HG03571 (cell line): ENCODE results near the gene RIN1.

ENCODE experiments used
- ATAC-seq: cut with Tn5 transposase; IDR thresholded peaks from one replicate; pipeline ENCODE4 v1.9.1; 2021; ENCODE audit not compliant: unreplicated experiment

RIN1 gene

GRCh38 chr11:66335531-66336233, 552 bp downstream of the RIN1 start:
- no peak for ATAC-seq

- ATAC-seq, result no peak
These were observed 1.4 kb downstream of the RIN1 start for GRCh38 chr11:66334605-66335442.

GRCh38 chr11:66333896-66334604, 2.2 kb downstream of the RIN1 start:
- no peak for ATAC-seq

DNA sequence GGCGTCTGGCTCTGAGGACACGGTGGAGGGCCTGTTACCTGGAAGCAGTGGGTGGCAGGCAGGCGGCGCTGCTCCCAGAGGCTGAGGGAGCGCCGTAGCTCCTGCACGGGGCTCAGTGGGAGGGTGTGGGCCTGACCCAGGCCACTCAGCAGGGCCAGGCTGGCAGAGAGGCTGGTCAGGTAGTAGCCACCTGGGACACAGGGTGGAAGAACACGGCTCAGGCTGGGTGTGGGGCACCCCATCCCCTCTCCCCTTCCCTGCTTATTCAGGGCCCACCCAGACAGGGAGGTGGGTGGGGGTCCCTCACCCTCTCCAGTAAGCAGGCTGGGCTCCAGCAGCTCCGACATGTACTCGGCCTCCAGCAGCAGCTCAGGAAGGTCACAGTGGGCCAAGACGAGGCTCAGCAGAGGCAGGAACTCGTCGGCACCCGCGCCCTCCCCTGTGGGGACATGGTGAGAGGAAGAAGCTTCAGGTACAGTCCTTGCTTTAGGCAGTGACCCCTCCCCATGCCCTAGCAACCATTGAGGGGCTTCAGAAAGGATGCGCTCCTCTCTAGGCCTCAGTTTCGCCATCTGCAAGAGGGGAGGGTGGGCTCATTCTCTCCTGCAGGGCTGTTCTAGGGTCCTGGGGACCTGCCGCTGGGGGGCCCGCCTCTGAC, 2.9 kb downstream of the RIN1 start:
- no peak for ATAC-seq

- ATAC-seq, result no peak
These were observed 3.6 kb downstream of the RIN1 start for GRCh38 chr11:66332371-66333219.

- no peak for ATAC-seq
These were observed 4.5 kb downstream of the RIN1 start for GRCh38 chr11:66331542-66332370.

DNA sequence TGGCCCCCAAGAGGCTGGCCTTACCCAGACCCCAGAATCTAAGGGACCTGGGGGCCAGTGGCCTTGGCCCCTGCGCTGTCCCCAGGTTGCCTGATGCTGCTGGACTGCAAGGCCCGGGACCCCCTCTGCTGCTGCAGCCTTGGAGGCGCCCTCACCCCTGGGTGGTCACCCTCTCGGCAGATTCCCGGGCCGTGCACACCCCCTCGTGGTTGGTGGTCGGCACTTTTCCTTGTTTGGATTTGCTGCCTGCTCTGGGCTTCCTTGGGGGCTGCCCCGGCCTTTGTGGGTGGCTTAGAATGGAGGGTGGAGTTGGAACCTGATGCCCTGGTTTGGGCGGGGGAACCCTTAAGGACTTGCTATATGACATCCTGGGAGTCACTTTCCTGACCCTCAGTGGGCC, 5.3 kb downstream of the RIN1 start:
- no peak for ATAC-seq

GRCh38 chr11:66329165-66329673, 7.0 kb downstream of the RIN1 start:
- no peak for ATAC-seq

DNA sequence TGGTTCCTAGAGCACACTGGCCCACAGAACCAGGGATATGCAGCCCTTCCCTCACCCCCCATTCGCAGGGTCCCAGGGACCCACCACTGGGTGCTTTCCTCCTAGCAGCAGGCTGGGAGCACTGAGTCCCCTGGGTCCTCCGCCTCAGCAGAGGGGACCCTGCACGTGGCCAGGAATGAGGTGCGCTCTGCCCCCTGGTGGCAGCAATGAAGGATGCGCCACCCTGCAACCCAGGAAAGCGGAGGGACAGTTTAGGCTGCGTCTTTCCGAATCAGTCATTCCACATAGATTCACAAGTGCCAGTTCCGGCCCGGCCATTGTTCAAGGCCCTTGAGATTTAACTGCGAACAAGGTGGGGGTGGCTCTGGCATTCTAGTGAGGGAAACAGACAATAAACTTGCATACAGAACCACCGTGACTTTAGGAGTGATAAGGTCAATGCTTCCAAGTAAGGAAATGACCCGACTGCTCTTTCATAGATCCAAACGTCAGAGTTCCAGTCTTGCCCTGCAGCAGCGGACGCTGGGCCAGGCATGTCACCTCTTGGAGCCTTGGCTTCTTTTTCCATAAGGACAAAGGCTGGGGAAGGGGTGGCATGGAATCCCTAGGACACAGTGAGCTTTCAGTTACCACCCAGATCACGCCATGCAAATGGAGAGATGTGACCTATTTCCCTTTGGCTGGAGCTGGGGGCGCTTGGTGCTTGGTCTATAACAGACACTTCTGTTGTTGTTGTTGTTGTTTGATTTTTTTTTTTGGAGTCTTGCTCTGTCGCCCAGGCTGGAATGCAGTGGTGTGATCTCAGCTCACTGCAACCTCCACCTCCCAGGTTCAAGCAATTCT, 7.7 kb downstream of the RIN1 start:
- ATAC-seq, result no peak

DNA sequence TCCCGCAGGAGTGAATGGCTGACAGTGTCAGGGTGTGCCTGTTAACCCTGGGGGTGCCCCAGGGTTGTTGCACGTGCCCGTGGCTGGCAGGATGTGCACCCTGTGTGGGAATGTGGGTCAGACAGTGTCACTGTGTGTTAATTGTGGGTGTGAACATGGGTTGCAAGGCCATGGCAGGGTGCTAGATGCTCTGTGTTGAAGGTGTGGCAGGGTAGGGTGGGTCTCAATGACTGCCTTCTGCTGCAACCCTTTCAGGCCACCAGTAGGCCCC, 8.3 kb downstream of the RIN1 start:
- ATAC-seq, result no peak

GRCh38 chr11:66327171-66328030, 8.8 kb downstream of the RIN1 start:
- ATAC-seq, result no peak

DNA sequence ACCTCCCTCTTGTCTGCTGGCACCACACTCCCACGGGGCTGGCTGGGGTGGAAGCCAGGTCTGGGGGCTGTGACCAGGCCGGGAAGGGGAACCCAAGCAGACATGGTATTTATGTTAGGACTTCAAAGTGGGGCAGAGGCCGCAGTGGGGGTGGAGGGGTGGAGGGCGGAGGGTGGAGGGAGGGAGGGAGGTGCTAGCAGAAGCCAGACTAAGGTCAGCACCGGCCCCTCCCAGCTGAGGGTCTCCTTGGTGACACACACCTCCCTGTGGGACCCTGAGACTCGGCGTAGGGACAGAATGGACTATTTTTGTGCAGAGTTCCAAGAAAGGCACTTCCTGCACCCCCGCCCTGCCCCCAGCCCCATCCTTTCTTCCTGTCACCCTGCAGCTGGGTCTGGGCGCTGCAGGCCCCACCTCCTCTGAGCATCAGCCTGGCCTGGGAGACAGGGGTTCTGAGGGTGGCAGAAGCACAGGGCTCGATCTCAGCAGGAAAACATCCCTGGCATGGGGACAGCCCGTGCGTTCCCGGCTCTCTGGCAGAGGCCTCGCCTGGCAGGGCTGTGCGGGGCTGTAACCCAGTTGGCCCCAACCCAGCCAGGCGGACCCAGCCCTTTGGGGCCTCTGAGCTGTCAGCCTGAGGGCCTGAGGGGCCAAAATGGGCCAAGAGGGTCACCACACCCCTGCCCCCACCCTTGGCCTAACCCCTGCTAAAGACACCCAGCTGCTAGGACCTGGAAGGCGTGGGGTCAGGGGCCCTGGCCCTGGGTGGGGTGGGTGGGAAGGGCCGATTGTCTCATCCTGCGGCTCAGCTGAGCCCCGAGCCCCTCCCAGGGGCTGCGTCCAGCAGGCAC, 9.7 kb downstream of the RIN1 start:
- no peak for ATAC-seq

DNA sequence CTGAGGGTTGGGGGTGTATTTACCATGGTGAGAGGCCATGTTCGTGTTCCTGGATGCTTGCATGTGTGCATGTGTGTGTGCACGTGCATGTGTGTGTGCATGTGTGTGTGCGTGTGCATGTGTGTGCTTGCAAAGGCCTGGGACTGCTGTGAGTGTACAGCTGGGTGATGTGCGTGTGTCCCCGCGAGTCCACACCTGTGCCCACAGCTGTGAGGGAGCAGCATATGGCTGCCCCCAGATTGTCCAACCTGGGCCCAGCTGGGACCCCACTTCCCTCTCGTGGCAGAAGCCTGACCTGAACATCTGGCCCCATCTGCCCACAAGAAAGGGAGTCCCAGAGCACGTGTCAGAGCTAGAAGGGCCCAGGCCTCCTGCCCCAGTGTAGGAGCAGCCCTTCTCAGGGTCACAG, 11.0 kb downstream of the RIN1 start:
- no peak for ATAC-seq

- no peak for ATAC-seq
These were observed 11.6 kb downstream of the RIN1 start for GRCh38 chr11:66324664-66325063.

DNA sequence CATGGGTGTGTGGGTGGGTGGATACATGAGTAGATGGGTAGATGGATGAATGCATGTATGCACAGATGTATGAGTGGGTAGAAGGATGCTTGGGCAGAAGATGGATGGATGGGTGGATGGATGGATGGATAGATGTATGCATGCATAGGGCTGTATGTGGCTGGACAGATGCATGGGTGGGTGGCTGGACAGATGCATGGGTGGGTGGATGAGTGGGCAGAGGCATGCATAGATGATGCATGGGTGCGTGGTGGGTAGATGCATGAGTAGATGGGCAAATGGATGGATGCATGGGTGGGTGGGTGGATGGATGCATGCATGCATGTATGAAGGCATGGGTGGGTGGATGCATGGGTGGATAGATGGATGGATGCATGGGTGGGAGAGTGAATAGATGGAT, 12.6 kb downstream of the RIN1 start:
- no peak for ATAC-seq

GRCh38 chr11:66322732-66323427, 13.4 kb downstream of the RIN1 start:
- no peak for ATAC-seq
